HCT116 (cell line): ENCODE results near the gene C2orf80. TPM values are rescaled to one million over a fixed set of nuclear protein-coding genes. Genes with fewer than 3 reads are reported as not detected.

Experiments used
- ATAC-seq: fragments of 200-7000 bp; cut with Tn5 transposase; 2 replicates; pipeline ENCODE4 v1.9.1; 2020; ENCODE audit warnings: mild to moderate bottlenecking, moderate library complexity
- BruUV-seq: library from RNA; stranded (reverse); fragments of 400-500 nt; replicated peaks from 2 replicates; lab custom pipeline; 2021; lab: Mats Ljungman, UMichigan
- CTCF ChIA-PET: fragments of 300-600 bp; sonication (Branson Sonifier 250); formaldehyde crosslinking; loops from one replicate; lab custom pipeline; 2021; ENCODE audit warnings: antibody characterized with exemption; lab: Charles Lee
- POLR2A ChIA-PET: fragments of 300-600, 350-600 bp; sonication (Branson Sonifier 250); formaldehyde crosslinking; loops from one replicate; lab custom pipeline; 2021; ENCODE audit warnings: antibody characterized with exemption; lab: Charles Lee
- RAD21 ChIA-PET, 2 experiments: fragments of 300-600 bp; sonication (Branson Sonifier 250); formaldehyde crosslinking; loops; one replicate each; lab custom pipeline; 2023; ENCODE audit warnings: low total read pairs in 2 of 2; ENCODE audit not compliant: uncharacterized antibody in 2 of 2, unreplicated experiment in 2 of 2, low non-redundant PET in 1 of 2; lab: Charles Lee
- DNase-seq: peaks from one replicate; pipeline ENCODE4 v3.0.0-alpha.2; 2010; ENCODE audit warnings: low read depth, low spot score
- H2AFZ ChIP-seq: fragments of 200-600 bp; shearing (Covaris generic), sonication (generic); 2 replicates; pipeline ENCODE4 v1.6.1; 2017; ENCODE audit warnings: low read depth, mixed run types, mixed read lengths, antibody characterized with exemption, low read length; ENCODE audit not compliant: poor library complexity, severe bottlenecking
- H3K27ac ChIP-seq: 2 replicates; pipeline ENCODE4 v1.5.1; 2012; ENCODE audit warnings: low read depth, low read length
- H3K27me3 ChIP-seq: fragments of 200-600 bp; sonication (generic); 2 replicates; pipeline ENCODE4 v1.6.1; 2016; ENCODE audit warnings: mixed run types, low read length, mixed read lengths; ENCODE audit not compliant: insufficient read depth
- H3K36me3 ChIP-seq, 2 experiments: fragments of 200-500 bp in 1 of 2; fragments of 200-600 bp in 1 of 2; sonication (Bioruptor generic) in 1 of 2; sonication (generic) in 1 of 2; 2 replicates each; pipeline versions ENCODE4 v1.5.1 to v1.6.1; 2014 to 2016; ENCODE audit warnings: low read length in 2 of 2, inconsistent platforms in 1 of 2, mixed read lengths in 1 of 2, mixed run types in 1 of 2; ENCODE audit not compliant: insufficient read depth in 2 of 2, control insufficient read depth in 1 of 2
- H3K4me1 ChIP-seq, 2 experiments: fragments of 200-600 bp in 1 of 2; sonication (generic) in 1 of 2; 2 replicates each; pipeline versions ENCODE4 v1.5.1 to v1.6.1; 2012 to 2017; ENCODE audit warnings: low read length in 2 of 2, inconsistent platforms in 1 of 2, mild to moderate bottlenecking in 1 of 2, mixed read lengths in 1 of 2, mixed run types in 1 of 2, moderate library complexity in 1 of 2; ENCODE audit not compliant: insufficient read depth in 2 of 2, control insufficient read depth in 1 of 2
- H3K4me2 ChIP-seq: fragments of 200-600 bp; sonication (generic); 2 replicates; pipeline ENCODE4 v1.6.1; 2017; ENCODE audit warnings: mixed run types, low read length, mixed read lengths
- H3K4me3 ChIP-seq, 2 experiments: fragments of 200-600 bp in 1 of 2; sonication (generic) in 1 of 2; replicated peaks in 1 of 2; 2 replicates each; pipeline ENCODE4 v1.5.1; 2011 to 2016; ENCODE audit warnings: low read length in 2 of 2, control low read depth in 1 of 2, low read depth in 1 of 2, mild to moderate bottlenecking in 1 of 2, mixed read lengths in 1 of 2, mixed run types in 1 of 2
- H3K79me2 ChIP-seq: fragments of 200-600 bp; sonication (generic); 2 replicates; pipeline ENCODE4 v1.6.1; 2017; ENCODE audit warnings: mild to moderate bottlenecking, mixed run types, low read length, moderate library complexity, mixed read lengths; ENCODE audit not compliant: insufficient read depth
- H3K9ac ChIP-seq: fragments of 200-600 bp; sonication (generic); 2 replicates; pipeline ENCODE4 v1.6.1; 2016; ENCODE audit warnings: low read length, mixed read lengths
- H3K9me2 ChIP-seq: fragments of 200-600 bp; sonication (generic), shearing (Covaris generic); 2 replicates; pipeline ENCODE4 v1.6.1; 2017; ENCODE audit warnings: mixed run types, mild to moderate bottlenecking, moderate library complexity; ENCODE audit not compliant: insufficient read depth
- H3K9me3 ChIP-seq, 2 experiments: fragments of 200-500 bp in 1 of 2; fragments of 200-600 bp in 1 of 2; sonication (Bioruptor generic) in 1 of 2; sonication (generic) in 1 of 2; 2 replicates each; pipeline ENCODE4 v1.6.1; 2014 to 2017; ENCODE audit warnings: low read length in 2 of 2, mixed read lengths in 2 of 2, inconsistent platforms in 1 of 2, low read depth in 1 of 2, mild to moderate bottlenecking in 1 of 2, mixed run types in 1 of 2, moderate library complexity in 1 of 2; ENCODE audit not compliant: control insufficient read depth in 1 of 2, insufficient read depth in 1 of 2
- H4K20me1 ChIP-seq: fragments of 200-600 bp; sonication (generic), shearing (Covaris generic); 2 replicates; pipeline ENCODE4 v1.6.1; 2017; ENCODE audit warnings: mixed run types, mild to moderate bottlenecking, moderate library complexity; ENCODE audit not compliant: insufficient read depth
- EGR1 ChIP-seq: IDR thresholded peaks from 2 replicates; pipeline ENCODE4 v1.6.1; 2012; ENCODE audit warnings: low read depth
- JUND ChIP-seq: IDR thresholded peaks from 2 replicates; pipeline ENCODE4 v1.6.1; 2012
- POLR2A ChIP-seq: IDR thresholded peaks from 2 replicates; pipeline ENCODE4 v1.7.0; 2011; ENCODE audit warnings: borderline replicate concordance; ENCODE audit not compliant: insufficient read depth, insufficient read length; ENCODE audit errors: extremely low read depth
- POLR2AphosphoS5 ChIP-seq: IDR thresholded peaks from 2 replicates; pipeline ENCODE4 v1.6.1; 2011; ENCODE audit warnings: mild to moderate bottlenecking, low read depth, low read length, moderate library complexity
- SIN3A ChIP-seq: IDR thresholded peaks from 2 replicates; pipeline ENCODE4 v1.6.1; 2012; ENCODE audit warnings: low read depth
- SRF ChIP-seq: IDR thresholded peaks from 2 replicates; pipeline ENCODE4 v1.6.1; 2012; ENCODE audit warnings: low read depth
- TCF7L2 ChIP-seq: IDR thresholded peaks from 2 replicates; pipeline ENCODE4 v1.7.0; 2011; ENCODE audit warnings: borderline replicate concordance, inconsistent platforms; ENCODE audit not compliant: insufficient read depth, insufficient read length; ENCODE audit errors: extremely low read depth
- YY1 ChIP-seq: IDR thresholded peaks from 2 replicates; pipeline ENCODE4 v1.6.1; 2011; ENCODE audit warnings: low read length, low read depth, moderate library complexity, mild to moderate bottlenecking; ENCODE audit not compliant: insufficient replicate concordance; ENCODE audit errors: extremely low read depth
- ZFX ChIP-seq: fragments of 450-650 bp; IDR thresholded peaks from 2 replicates; pipeline ENCODE4 v1.6.1; 2017
- ZNF274 ChIP-seq: fragments of 200-500 bp; sonication (Bioruptor generic); IDR thresholded peaks from 2 replicates; pipeline ENCODE4 v1.6.1; 2014; ENCODE audit warnings: mild to moderate bottlenecking, low read depth, low read length, inconsistent platforms
- intact Hi-C: fragments of 100-400 bp; cut with micrococcal nuclease; formaldehyde crosslinking; loops from 2 replicates; pipeline ENCODE4 v1.10.0; 2022
- total RNA-seq: library from RNA; stranded (reverse); gene quantifications from one replicate; pipeline ENCODE4 v1.2.1, GENCODE V29; 2021; ENCODE audit not compliant: unreplicated experiment
- TF ChIP-seq, protein P1 (sequence below), 3 experiments: fragments of 200-600 bp in 1 of 3; sonication (generic) in 1 of 3; IDR thresholded peaks in 2 of 3; conservative IDR thresholded peaks in 1 of 3; 2 replicates each; pipeline ENCODE4 v1.5.1; 2012 to 2017; ENCODE audit warnings: low read depth in 2 of 3, low read length in 2 of 3, antibody characterized with exemption in 1 of 3, borderline replicate concordance in 1 of 3, control low read depth in 1 of 3, mild to moderate bottlenecking in 1 of 3, mixed read lengths in 1 of 3, mixed run types in 1 of 3, moderate library complexity in 1 of 3; ENCODE audit not compliant: insufficient read depth in 1 of 3
- TF ChIP-seq, protein P2 (sequence below): IDR thresholded peaks from 2 replicates; pipeline ENCODE4 v1.6.1; 2012
- TF ChIP-seq, protein P3 (sequence below): IDR thresholded peaks from 2 replicates; pipeline ENCODE4 v1.6.1; 2012

Gene C2orf80
- total RNA-seq, 1 experiment from 2014 or later: not detected

DNA sequence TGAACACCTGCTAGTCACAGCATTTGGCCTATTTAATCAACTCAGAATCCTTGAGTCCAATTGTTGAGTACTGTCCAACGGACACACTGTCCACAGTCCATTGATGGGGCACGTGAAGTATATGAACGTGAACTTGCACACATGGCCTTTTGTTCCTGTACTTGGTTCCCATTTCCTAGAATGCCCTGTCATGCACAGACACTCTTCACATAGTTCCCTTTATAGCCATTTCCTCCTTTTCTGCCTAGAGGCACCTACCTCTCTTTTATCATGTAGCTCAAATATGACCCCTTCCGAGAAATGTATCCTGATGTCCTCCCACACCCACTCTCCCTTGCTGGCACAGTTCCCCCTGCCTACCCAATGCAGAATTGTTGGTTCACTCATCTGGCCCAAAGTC, 17.7 kb downstream of the C2orf80 start:
- Histone ChIP-seq H3K36me3 (no peaks in the 10 kb centered on the region), H3K4me1 (peaks cover 0 to 13% of the 10 kb centered on the region in 2 experiments; a peak in 2 of 4 replicates), H3K27me3 (no peaks in the 10 kb centered on the region), H3K4me3 (no peak overlapping the region), H3K9ac (no peak overlapping the region), H3K27ac (no peak overlapping the region), H2AFZ (no peak overlapping the region)
- intact Hi-C loops: no loop called here
- no peak for ATAC-seq
- CTCF ChIA-PET: no interaction called here
- POLR2A ChIA-PET: no interaction called here
- BruUV-seq: no TSS peak
- RAD21 ChIA-PET: no interaction called here
- TF ChIP-seq YY1 (no peak), SIN3A (no peak), JUND (no peak), TCF7L2 (no peak), SRF (no peak), EGR1 (no peak), ZFX (no peak), POLR2A (no peak), ZNF274 (no peak), POLR2AphosphoS5 (no peak)
- TF ChIP-seq, protein P1, sequence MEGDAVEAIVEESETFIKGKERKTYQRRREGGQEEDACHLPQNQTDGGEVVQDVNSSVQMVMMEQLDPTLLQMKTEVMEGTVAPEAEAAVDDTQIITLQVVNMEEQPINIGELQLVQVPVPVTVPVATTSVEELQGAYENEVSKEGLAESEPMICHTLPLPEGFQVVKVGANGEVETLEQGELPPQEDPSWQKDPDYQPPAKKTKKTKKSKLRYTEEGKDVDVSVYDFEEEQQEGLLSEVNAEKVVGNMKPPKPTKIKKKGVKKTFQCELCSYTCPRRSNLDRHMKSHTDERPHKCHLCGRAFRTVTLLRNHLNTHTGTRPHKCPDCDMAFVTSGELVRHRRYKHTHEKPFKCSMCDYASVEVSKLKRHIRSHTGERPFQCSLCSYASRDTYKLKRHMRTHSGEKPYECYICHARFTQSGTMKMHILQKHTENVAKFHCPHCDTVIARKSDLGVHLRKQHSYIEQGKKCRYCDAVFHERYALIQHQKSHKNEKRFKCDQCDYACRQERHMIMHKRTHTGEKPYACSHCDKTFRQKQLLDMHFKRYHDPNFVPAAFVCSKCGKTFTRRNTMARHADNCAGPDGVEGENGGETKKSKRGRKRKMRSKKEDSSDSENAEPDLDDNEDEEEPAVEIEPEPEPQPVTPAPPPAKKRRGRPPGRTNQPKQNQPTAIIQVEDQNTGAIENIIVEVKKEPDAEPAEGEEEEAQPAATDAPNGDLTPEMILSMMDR (IDR thresholded peaks at IDR 0.05 in 2 of 3, conservative IDR thresholded peaks at IDR 0.05 in 1 of 3; ENCODE audit: borderline replicate concordance in 1 of 3, insufficient read depth in 1 of 3, low read depth in 2 of 3, low read length in 2 of 3): no peak
- TF ChIP-seq, protein P2, sequence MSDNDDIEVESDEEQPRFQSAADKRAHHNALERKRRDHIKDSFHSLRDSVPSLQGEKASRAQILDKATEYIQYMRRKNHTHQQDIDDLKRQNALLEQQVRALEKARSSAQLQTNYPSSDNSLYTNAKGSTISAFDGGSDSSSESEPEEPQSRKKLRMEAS: no peak
- TF ChIP-seq, protein P3, sequence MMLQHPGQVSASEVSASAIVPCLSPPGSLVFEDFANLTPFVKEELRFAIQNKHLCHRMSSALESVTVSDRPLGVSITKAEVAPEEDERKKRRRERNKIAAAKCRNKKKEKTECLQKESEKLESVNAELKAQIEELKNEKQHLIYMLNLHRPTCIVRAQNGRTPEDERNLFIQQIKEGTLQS: no peak
- TF ChIP-seq, all 23 proteins: peak for 0
- no peaks in the 10 kb centered on the region for H4K20me1 ChIP-seq
- no peak for DNase-seq
- H3K9me2 ChIP-seq: no peaks in the 10 kb centered on the region
- H3K4me2 ChIP-seq: peak overlapping the region; percentile 23; the same call in 1 of the 2 replicates
- H3K79me2 ChIP-seq: no peaks in the 10 kb centered on the region
- no peaks in the 10 kb centered on the region for H3K9me3 ChIP-seq
